Stimulated activated CD8-positive, alpha-beta memory T cell treated with anti-CD3 and anti-CD28 coated beads, Interleukin-15, amount 100 ng/mL, for 48 hours (primary cell): ENCODE measurements around the gene CCDC8.
"Not testable (repeated sequence)": the region's sequence is repeated elsewhere in the genome, so short reads cannot be mapped to it uniquely, and the experiment has no call there.

Experiments
- DNase-seq, 2 donors: peaks; one replicate each; pipeline ENCODE4 v3.0.0-alpha.2; 2020; ENCODE audit warnings: low read depth in 2 of 2

Gene CCDC8

DNA sequence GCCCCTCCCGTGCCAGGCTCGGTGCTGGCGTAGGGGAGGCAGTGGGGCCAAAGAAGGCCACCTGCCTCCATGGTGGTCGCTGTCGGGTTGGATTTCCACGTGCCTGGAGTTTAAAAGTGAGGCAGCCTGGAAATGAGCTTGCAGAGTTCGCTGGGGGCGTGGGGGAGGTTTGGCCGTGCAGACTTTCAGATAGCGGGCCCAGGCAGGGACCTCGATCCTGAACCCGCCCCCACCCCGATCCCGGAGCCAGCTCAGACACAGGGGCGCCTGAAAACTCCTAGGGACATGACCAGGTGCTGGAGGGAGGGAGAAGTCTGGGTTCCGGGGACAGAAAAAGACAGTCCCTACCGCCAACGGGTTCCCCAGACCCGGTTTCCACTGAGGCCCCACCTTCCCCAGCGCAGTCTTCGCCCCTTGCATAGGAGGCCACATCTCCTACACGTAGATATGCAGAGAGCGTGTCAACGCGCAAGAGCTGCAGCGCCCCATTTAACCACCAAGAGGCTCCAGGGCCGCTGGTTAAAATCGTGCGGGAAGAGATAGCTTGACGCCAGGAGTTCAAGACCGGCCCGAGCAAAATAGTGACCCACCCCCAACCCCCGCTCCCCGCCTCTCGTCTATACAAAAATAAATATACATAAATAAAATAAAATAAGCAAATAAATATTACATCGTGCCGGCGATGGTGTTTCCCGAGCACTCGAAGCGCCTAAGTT lies 8.5 kb downstream of the CCDC8 start:
- DNase-seq, result no peak

DNA sequence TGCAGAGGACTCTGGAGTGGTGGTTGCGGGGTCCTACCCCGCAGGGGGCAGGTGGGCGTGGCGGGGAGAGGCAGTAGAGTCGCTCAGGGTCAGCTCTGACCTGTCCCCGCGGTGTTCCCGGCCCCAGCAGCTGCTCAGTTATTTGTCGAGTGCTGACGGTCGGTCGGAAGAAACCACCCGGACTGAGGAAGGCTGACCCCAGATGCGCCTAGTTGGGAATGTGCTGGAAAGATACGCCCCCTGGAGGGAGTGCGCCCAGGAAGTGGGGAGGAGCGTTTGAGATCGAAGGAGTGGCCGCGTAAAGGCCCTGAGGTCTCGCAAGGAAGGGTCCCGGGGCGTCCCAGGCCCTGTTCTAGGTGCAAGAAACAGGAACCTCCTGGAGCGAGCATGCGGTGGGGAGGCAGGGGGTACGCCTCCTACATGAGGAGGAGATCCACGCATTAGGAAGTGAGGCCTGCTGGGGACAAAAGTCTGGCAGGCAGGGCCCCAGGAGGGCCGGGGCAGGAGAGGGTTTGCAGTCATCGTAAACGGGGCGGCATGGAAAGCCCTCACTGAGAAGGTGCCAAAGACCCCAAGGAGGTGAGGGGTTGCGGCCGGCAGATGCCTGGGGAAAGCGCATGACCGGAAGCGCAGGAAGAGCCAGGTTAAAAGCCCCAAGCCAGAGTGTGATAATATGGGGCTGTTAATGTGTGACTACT lies 9.2 kb downstream of the CCDC8 start:
- DNase-seq, result no peak

- DNase-seq, result no peak
These were observed 10.6 kb downstream of the CCDC8 start for GRCh38 chr19:46402725-46403124.

GRCh38 chr19:46397801-46398479 lies 15.4 kb downstream of the CCDC8 start:
- DNase-seq, result not testable (repeated sequence)

- DNase-seq, result no peak
These were observed 19.0 kb downstream of the CCDC8 start for GRCh38 chr19:46394402-46394797.

GRCh38 chr19:46393456-46394401 lies 19.6 kb downstream of the CCDC8 start:
- no peak for DNase-seq

GRCh38 chr19:46392837-46393236 lies 20.5 kb downstream of the CCDC8 start:
- no peak for DNase-seq

GRCh38 chr19:46392252-46392801 lies 21.0 kb downstream of the CCDC8 start:
- DNase-seq, result no peak

- no peak for DNase-seq
These were observed 21.8 kb downstream of the CCDC8 start for GRCh38 chr19:46391296-46392251.

- DNase-seq, result no peak
These were observed 22.5 kb downstream of the CCDC8 start for GRCh38 chr19:46390866-46391265.

- DNase-seq, result no peak
These were observed 23.1 kb downstream of the CCDC8 start for GRCh38 chr19:46390121-46390858.

DNA sequence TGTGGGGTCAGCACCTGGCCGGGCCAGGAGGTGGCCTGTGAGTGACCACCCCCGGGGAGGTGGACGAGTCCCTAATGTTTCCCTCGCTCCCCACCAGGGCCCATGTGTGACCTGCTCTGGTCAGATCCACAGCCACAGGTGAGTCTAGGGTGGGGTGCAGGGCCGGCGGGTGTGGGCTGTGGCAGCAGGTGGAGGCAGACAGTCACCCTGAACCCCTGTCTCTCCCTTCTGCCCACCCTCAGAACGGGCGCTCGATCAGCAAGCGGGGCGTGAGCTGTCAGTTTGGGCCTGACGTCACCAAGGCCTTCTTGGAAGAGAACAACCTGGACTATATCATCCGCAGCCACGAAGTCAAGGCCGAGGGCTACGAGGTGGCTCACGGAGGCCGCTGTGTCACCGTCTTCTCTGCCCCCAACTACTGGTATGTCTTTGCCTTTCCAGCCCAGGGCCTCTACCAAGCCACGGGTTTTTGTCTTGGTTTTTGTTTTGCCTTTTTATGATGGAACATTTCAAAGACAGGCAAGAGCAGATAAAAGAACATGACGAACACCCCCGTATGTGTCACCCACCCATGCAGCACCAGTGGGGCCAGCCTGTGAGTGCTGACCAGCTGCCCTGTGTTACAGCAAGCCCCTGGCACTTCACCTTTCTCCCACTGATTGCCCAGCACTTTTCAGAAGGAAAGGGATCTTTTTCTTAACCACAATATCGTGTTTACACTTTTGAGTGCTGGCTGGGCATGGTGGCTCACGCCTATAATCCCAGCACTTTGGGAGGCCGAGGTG lies 24.9 kb downstream of the CCDC8 start:
- DNase-seq, result no peak

DNA sequence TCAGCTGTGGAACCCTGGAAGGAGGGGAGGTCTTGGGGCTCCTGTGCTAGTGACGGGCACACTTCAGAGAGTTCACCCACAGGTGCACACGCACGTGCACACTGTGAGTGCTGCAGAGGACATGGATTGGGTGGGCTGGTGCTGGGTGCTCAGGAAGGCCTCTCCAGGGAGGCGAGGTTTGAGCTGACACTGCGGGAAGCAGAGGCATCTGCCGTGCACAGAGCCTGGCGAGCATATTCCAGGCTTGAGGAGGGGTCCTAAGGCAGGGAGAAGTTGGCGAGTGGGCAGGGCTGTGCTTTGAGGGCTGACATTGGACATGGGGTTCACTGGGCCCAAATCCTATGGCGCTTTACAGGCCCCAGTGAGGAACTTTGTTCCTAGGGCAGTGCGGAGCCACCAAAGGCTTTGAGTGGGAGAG lies 25.6 kb downstream of the CCDC8 start:
- no peak for DNase-seq

- DNase-seq, result no peak
These were observed 26.2 kb downstream of the CCDC8 start for GRCh38 chr19:46386996-46387712.

DNA sequence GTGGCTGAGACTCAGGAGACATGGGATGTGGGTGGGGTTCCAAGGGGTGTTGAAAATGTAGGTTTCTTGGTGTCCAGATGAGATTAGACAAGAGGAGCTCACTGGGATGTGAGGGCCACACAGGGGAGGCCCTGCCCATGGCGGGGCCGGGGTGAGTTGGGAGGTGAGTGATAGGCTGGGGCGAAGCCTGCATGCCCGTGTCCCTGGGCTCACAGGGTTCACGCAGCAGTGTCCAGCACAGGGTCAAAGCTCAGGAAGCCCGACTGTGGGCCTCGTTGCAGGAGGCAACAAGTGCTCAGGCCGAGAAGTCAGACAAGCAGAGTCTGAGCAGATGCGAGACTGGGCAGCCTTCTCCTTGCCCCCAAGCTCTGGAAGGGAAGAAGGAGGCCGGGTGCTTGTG lies 27.2 kb downstream of the CCDC8 start:
- no peak for DNase-seq

GRCh38 chr19:46385636-46386035 lies 27.7 kb downstream of the CCDC8 start:
- no peak for DNase-seq

DNA sequence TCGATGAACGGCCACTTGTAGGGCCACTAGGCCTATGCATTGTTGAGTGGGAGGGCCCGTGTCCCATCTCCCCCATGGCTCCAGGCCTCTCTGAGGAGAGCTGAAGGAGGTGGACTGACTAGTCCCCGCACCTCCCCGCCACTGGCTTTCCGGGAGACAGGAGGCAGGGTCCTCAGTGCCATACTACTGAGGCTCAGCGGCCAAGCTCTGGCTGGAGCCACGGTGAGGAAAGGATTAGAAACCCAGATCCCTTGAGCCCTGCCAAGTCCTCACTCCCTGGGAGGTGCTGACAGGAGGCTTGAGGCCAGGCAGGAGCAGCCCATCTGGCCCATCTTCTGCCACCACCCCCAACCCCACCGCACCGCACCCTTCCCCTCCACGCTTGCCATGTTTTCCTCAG lies 29.0 kb downstream of the CCDC8 start:
- no peak for DNase-seq

DNA sequence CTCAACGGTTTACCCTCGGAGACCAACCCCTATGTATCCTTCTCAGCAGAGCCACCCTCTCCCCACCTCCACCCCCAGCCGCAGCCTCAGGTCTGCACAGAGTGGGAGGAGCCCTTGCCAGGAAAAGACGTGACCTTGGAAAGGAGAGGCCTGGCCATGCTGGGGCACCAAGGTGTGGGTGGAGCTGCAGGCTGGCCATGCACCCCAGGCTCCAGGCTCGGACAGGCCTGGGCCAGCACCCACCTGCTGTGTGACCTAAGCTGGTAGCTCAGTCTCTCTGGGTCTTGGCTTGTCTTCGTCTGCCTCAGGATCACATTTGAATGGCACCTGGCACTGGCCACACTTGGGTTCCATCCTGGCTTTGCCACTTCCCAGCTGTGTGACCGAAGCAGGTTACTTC lies 29.5 kb downstream of the CCDC8 start:
- no peak for DNase-seq
